Measurements from ENCODE around the gene TMPRSS5. TPM values are rescaled to one million over a fixed set of nuclear protein-coding genes. Genes with fewer than 3 reads are reported as not detected.

The TMPRSS5 gene
- total RNA-seq, 2 donors from 2014 or later, result 1.0 to 1.2 TPM

DNA sequence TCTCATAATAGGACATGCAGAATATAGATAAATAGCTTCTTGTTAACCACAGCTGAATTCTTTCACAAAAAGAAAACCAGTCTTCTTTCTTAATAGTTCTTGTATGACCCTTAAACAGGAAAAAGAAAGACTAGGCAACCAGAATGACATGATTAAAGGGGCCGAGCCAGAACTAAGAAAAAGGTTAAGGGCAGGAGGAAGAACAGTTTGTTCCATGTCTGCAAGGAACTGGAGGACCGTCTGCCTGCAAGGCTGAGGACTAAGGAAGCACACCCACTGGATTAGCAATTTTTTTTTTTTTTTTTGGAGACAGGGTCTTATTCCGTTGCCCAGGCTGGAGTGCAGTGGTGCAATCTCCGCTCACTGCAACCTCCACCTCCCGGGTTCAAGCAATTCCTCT, 26.0 kb upstream of the TMPRSS5 start:
- TF ChIP-seq, protein P1, sequence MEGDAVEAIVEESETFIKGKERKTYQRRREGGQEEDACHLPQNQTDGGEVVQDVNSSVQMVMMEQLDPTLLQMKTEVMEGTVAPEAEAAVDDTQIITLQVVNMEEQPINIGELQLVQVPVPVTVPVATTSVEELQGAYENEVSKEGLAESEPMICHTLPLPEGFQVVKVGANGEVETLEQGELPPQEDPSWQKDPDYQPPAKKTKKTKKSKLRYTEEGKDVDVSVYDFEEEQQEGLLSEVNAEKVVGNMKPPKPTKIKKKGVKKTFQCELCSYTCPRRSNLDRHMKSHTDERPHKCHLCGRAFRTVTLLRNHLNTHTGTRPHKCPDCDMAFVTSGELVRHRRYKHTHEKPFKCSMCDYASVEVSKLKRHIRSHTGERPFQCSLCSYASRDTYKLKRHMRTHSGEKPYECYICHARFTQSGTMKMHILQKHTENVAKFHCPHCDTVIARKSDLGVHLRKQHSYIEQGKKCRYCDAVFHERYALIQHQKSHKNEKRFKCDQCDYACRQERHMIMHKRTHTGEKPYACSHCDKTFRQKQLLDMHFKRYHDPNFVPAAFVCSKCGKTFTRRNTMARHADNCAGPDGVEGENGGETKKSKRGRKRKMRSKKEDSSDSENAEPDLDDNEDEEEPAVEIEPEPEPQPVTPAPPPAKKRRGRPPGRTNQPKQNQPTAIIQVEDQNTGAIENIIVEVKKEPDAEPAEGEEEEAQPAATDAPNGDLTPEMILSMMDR (conservative IDR thresholded peaks at IDR 0.05), result no peak
- H3K27ac Mint-ChIP-seq, result no peak overlapping the region
- H3K4me3 Mint-ChIP-seq, result no peak overlapping the region
- WGBS, 2 experiments (ENCODE audit: insufficient coverage in 1 of 2, insufficient read length in 1 of 2), result 80 to 89% methylated on average over 3 to 5 of the region's 5 CpGs
- peaks cover 51% of the 10 kb centered on the region for H3K36me3 ChIP-seq (ENCODE audit: control insufficient read depth, insufficient read depth, low read length)
- H3K4me1 ChIP-seq (ENCODE audit: control insufficient read depth, insufficient read depth, low read length), result no peaks in the 10 kb centered on the region
- no peaks in the 10 kb centered on the region for H3K9me3 Mint-ChIP-seq
- no peaks in the 10 kb centered on the region for H3K27me3 ChIP-seq (ENCODE audit: control insufficient read depth, insufficient read depth, low read length, poor library complexity, severe bottlenecking)
- H3K9ac ChIP-seq (ENCODE audit: extremely low read depth, low read length, poor library complexity, severe bottlenecking), result no peak overlapping the region
- H3K4me3 ChIP-seq (ENCODE audit: low read length), result no peak overlapping the region
- H3K36me3 Mint-ChIP-seq (ENCODE audit: low read depth), result peaks cover 37% of the 10 kb centered on the region
- H3K4me1 Mint-ChIP-seq, result no peaks in the 10 kb centered on the region
- no peaks in the 10 kb centered on the region for H3K9me3 ChIP-seq (ENCODE audit: control insufficient read depth, low read length)
- no peak for DNase-seq
- no peak overlapping the region for H3K27ac ChIP-seq (ENCODE audit: low read depth, low read length)
- no peaks in the 10 kb centered on the region for H3K27me3 Mint-ChIP-seq (ENCODE audit: insufficient read depth)

DNA sequence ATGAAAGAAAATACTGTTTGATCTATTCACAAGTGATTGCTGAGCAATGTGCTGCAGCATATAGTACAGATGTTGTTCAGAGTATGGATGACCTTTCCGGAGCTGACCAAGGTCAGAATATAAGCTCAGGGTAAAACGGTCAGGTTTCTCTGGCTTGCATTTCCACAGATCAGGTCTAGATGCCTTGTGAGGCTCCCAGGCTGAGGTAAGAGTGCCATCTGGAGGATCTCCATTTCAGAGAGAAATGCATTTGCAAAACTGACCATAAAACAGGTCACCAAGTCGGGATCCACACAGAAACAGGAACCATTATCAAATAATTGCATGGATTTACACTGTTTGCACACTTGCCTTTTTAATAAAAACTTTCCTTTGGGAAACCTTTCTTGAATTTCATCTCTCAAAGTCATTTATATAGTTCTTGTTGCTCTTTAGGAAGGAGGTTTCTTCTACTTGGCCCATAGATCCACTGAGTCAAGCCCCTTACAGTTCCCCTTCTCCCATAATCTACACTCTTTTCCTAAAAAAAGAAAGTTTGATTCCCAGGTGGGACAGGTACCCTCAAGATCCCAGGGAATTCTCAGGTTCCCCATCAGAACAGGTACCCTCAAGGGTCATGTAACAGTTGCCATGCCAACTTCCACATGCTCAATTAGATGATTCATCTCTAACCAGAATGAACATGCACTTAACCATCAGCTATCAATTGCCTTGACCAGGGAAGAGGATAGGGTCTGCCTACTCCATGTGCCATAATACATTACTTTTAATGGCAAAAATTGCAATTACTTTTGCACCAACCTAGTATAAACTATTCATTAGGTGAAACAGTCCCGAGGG, 25.0 kb upstream of the TMPRSS5 start:
- no peak overlapping the region for H3K9ac ChIP-seq (ENCODE audit: extremely low read depth, low read length, poor library complexity, severe bottlenecking)
- no peak overlapping the region for H3K4me3 ChIP-seq (ENCODE audit: low read length)
- no peaks in the 10 kb centered on the region for H3K27me3 ChIP-seq (ENCODE audit: control insufficient read depth, insufficient read depth, low read length, poor library complexity, severe bottlenecking)
- Mint-ChIP-seq H3K4me1 (peaks cover 2% of the 10 kb centered on the region), H3K36me3 (ENCODE audit: low read depth) (peaks cover 28% of the 10 kb centered on the region), H3K27me3 (ENCODE audit: insufficient read depth) (no peaks in the 10 kb centered on the region), H3K9me3 (no peaks in the 10 kb centered on the region), H3K27ac (no peak overlapping the region), H3K4me3 (no peak overlapping the region)
- 40 to 70% methylated on average over 2 to 4 of the region's 4 CpGs for WGBS, 2 experiments (ENCODE audit: insufficient coverage in 1 of 2, insufficient read length in 1 of 2)
- peaks cover 2% of the 10 kb centered on the region for H3K4me1 ChIP-seq (ENCODE audit: control insufficient read depth, insufficient read depth, low read length)
- peak; percentile 81 for DNase-seq
- no peaks in the 10 kb centered on the region for H3K9me3 ChIP-seq (ENCODE audit: control insufficient read depth, low read length)
- H3K27ac ChIP-seq (ENCODE audit: low read depth, low read length), result no peak overlapping the region
- peaks cover 41% of the 10 kb centered on the region for H3K36me3 ChIP-seq (ENCODE audit: control insufficient read depth, insufficient read depth, low read length)
- TF ChIP-seq, protein P1 (conservative IDR thresholded peaks at IDR 0.05), result peak; percentile 84

DNA sequence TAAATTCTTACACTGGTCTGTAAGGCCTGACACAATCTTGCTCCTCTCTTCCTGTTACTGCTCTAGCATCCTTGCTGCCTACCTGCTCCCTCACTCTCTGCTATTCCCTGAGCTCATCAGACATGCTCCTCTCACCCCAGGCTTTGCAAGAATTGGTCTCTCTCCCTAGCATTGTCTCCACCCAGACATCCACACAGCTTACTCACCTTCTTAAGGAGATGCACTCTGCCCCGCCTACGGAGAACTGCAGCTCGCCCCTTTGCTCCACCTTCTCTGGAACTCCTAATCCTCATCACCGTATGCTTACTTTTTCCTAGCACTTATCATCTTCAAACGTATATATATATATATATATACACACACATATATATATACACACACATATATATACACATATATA, 23.3 kb upstream of the TMPRSS5 start:
- Histone ChIP-seq H3K9ac (ENCODE audit: extremely low read depth, low read length, poor library complexity, severe bottlenecking) (no peak overlapping the region), H3K36me3 (ENCODE audit: control insufficient read depth, insufficient read depth, low read length) (peaks cover 29% of the 10 kb centered on the region), H3K4me3 (ENCODE audit: low read length) (no peak overlapping the region), H3K27ac (ENCODE audit: low read depth, low read length) (no peak overlapping the region), H3K9me3 (ENCODE audit: control insufficient read depth, low read length) (no peaks in the 10 kb centered on the region), H3K27me3 (ENCODE audit: control insufficient read depth, insufficient read depth, low read length, poor library complexity, severe bottlenecking) (no peaks in the 10 kb centered on the region), H3K4me1 (ENCODE audit: control insufficient read depth, insufficient read depth, low read length) (peaks cover 2% of the 10 kb centered on the region)
- H3K4me3 Mint-ChIP-seq, result no peak overlapping the region
- WGBS, 2 experiments (ENCODE audit: insufficient coverage in 1 of 2, insufficient read length in 1 of 2), result 74% methylated on average over 4 of the region's 5 CpGs; no CpG with 5 or more reads in 1 of the 2 experiments
- DNase-seq, result no peak
- H3K36me3 Mint-ChIP-seq (ENCODE audit: low read depth), result peaks cover 18% of the 10 kb centered on the region
- peaks cover 5% of the 10 kb centered on the region for H3K4me1 Mint-ChIP-seq
- TF ChIP-seq, protein P1 (conservative IDR thresholded peaks at IDR 0.05), result no peak
- no peaks in the 10 kb centered on the region for H3K9me3 Mint-ChIP-seq
- no peak overlapping the region for H3K27ac Mint-ChIP-seq
- no peaks in the 10 kb centered on the region for H3K27me3 Mint-ChIP-seq (ENCODE audit: insufficient read depth)

Data from endodermal cell (in vitro differentiated cells).